ENCODE results near the gene ATP2A3. TPM values are rescaled to one million over a fixed set of nuclear protein-coding genes. Genes with fewer than 3 reads are reported as not detected.

Gene ATP2A3
- total RNA-seq, 1 experiment from 2014 or later: 4.5 TPM

DNA sequence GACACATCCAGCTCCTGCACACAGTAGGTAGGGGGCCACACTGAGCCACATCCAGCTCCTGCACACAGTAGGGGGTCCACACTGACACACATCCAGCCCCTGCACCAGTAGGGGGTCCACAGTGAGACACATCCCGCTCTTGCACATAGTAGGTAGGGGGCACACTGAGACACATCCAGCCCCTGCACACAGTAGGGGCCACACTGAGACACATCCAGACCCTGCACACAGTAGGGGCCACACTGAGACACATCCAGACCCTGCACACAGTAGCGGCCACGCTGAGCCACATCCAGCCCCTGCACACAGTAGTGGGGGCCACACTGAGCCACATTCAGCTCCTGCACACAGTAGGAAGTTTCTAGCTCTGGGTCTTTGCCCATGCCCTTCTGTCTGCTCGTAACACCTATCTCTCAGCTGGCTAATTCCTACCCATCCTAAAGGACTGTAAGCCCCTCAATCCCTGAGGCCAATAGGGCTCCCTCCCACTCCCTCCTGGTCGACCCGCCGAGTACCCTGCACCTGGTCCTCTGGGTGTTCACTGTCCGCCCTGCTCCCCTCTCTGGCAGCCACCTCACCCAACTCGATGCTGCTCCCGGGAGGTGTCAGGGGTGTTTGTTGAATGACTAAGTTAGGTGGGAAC lies 9.4 kb upstream of the ATP2A3 start:
- no peaks in the 10 kb centered on the region for H3K4me1 Mint-ChIP-seq (ENCODE audit: low read depth, unreplicated experiment)
- peaks cover 5% of the 10 kb centered on the region for H3K9me3 Mint-ChIP-seq (ENCODE audit: low read depth, unreplicated experiment)
- no TSS peak for BruUV-seq (replicated peaks)

DNA sequence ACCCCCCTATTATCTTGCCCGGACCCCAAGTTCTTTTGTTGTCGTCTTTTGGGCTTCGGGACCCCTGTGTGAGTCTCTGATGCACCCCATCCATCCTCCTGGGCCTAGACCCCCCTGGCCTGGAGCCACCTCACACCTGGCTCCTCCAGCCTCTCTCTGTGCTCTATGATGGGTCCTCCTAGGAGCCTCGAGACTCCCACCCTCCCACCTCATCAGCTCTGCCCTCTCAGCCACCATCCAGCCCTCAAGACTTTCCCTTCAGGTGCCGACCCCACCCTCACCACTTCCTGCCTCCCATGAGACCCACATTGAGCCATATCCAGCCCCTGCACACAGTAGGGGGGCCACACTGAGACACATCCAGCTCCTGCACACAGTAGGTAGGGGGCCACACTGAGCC lies 8.7 kb upstream of the ATP2A3 start:
- H3K4me3 Mint-ChIP-seq (ENCODE audit: low read depth, unreplicated experiment): no peak overlapping the region
- no peaks in the 10 kb centered on the region for H3K4me1 Mint-ChIP-seq (ENCODE audit: low read depth, unreplicated experiment)
- peaks cover 5% of the 10 kb centered on the region for H3K9me3 Mint-ChIP-seq (ENCODE audit: low read depth, unreplicated experiment)
- BruUV-seq (replicated peaks): no TSS peak
- H3K36me3 Mint-ChIP-seq (ENCODE audit: insufficient read depth, unreplicated experiment): no peaks in the 10 kb centered on the region
- no peak overlapping the region for H3K27ac Mint-ChIP-seq (ENCODE audit: unreplicated experiment)
- no peak for DNase-seq
- peaks cover 12% of the 10 kb centered on the region for H3K27me3 Mint-ChIP-seq (ENCODE audit: unreplicated experiment)
- intact Hi-C loops (cut with micrococcal nuclease; ENCODE audit: unreplicated experiment): no loop called here
- TF ChIP-seq CTCF (IDR thresholded peaks at IDR 0.05; ENCODE audit: unreplicated experiment): no peak
- CTCF ChIA-PET: no interaction called here

More for the DNA sequence above, 9.4 kb upstream of the ATP2A3 start:
- Mint-ChIP-seq H3K27me3 (ENCODE audit: unreplicated experiment) (peaks cover 12% of the 10 kb centered on the region), H3K27ac (ENCODE audit: unreplicated experiment) (no peak overlapping the region), H3K4me3 (ENCODE audit: low read depth, unreplicated experiment) (no peak overlapping the region), H3K36me3 (ENCODE audit: insufficient read depth, unreplicated experiment) (no peaks in the 10 kb centered on the region)
- intact Hi-C loops (cut with micrococcal nuclease; ENCODE audit: unreplicated experiment): no loop called here
- CTCF ChIA-PET: no interaction called here
- no peak for TF ChIP-seq CTCF (IDR thresholded peaks at IDR 0.05; ENCODE audit: unreplicated experiment)
- no peak for DNase-seq

- no peak overlapping the region for H3K27ac Mint-ChIP-seq (ENCODE audit: unreplicated experiment)
- H3K4me3 Mint-ChIP-seq (ENCODE audit: low read depth, unreplicated experiment): no peak overlapping the region
- no TSS peak for BruUV-seq (replicated peaks)
- H3K9me3 Mint-ChIP-seq (ENCODE audit: low read depth, unreplicated experiment): peaks cover 5% of the 10 kb centered on the region
- H3K36me3 Mint-ChIP-seq (ENCODE audit: insufficient read depth, unreplicated experiment): no peaks in the 10 kb centered on the region
- H3K4me1 Mint-ChIP-seq (ENCODE audit: low read depth, unreplicated experiment): no peaks in the 10 kb centered on the region
- peaks cover 12% of the 10 kb centered on the region for H3K27me3 Mint-ChIP-seq (ENCODE audit: unreplicated experiment)
- CTCF ChIA-PET: no interaction called here
- DNase-seq: no peak
- intact Hi-C loops (cut with micrococcal nuclease; ENCODE audit: unreplicated experiment): no loop called here
- no peak for TF ChIP-seq CTCF (IDR thresholded peaks at IDR 0.05; ENCODE audit: unreplicated experiment)
Observed at GRCh38 chr17:3972281-3972731, 8.1 kb upstream of the ATP2A3 start.

DNA sequence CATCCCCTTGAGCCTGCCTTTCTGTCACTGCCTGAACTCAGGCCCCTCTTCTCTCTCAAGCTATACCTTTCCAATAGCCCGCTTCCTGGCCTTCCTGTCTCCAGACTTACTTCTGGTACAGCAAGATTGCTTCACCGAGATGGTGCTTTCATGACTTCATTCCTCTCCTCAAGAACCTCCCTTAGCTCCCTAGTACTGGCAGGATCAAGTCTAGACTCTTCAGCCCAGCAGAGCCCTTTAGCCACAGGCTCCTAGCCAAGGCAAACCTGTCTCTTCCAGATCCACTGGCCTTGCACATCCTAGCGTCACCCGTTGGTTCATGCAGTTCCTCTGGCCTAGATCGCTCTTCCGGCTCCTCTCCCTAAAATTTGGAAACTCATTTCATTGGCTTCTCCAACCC lies 6.4 kb upstream of the ATP2A3 start:
- DNase-seq: no peak
- Mint-ChIP-seq H3K27ac (ENCODE audit: unreplicated experiment) (no peak overlapping the region), H3K36me3 (ENCODE audit: insufficient read depth, unreplicated experiment) (no peaks in the 10 kb centered on the region), H3K4me3 (ENCODE audit: low read depth, unreplicated experiment) (no peak overlapping the region), H3K9me3 (ENCODE audit: low read depth, unreplicated experiment) (peaks cover 5% of the 10 kb centered on the region), H3K27me3 (ENCODE audit: unreplicated experiment) (peaks cover 12% of the 10 kb centered on the region), H3K4me1 (ENCODE audit: low read depth, unreplicated experiment) (no peaks in the 10 kb centered on the region)
- BruUV-seq (replicated peaks): no TSS peak
- CTCF ChIA-PET: interaction anchor here (0.6 kb wide), 1 partner anchor 286 kb away, joined by 7 read pairs; no protein-coding TSS in a partner anchor
- intact Hi-C loops (cut with micrococcal nuclease; ENCODE audit: unreplicated experiment): no loop called here
- no peak for TF ChIP-seq CTCF (IDR thresholded peaks at IDR 0.05; ENCODE audit: unreplicated experiment)
